GM19240 (cell line): ENCODE data around the gene ZFP36L2.

ENCODE experiments used
- DNase-seq: peaks from one replicate; pipeline ENCODE4 v3.0.0; 2011; ENCODE audit warnings: low spot score; ENCODE audit not compliant: insufficient read length

The ZFP36L2 gene

GRCh38 chr2:43250015-43250414 is 23.6 kb upstream of the ZFP36L2 start:
- no peak for DNase-seq

DNA sequence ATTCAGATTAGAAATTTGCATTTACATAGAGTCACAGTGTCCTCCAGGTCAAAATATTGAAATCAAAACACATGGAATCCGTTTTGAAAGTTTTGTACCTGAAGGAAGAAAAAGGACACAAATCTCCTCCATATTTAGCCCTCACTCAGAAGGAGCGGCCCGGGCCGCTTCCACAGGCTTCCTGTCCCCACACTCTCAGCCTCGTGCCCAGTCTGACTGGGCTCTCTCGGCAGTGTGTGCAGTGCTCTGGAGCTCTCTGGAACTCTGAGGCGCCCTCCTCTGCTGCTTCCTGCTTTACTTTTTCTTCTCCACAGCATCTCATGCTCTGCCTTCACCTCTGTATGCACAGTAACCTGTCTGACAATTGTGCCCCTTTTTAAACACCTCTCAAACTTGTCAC is 22.2 kb upstream of the ZFP36L2 start:
- no peak for DNase-seq

GRCh38 chr2:43246641-43247040 is 20.2 kb upstream of the ZFP36L2 start:
- no peak for DNase-seq

- DNase-seq: no peak
Observed at GRCh38 chr2:43241558-43241957, 15.2 kb upstream of the ZFP36L2 start.

DNA sequence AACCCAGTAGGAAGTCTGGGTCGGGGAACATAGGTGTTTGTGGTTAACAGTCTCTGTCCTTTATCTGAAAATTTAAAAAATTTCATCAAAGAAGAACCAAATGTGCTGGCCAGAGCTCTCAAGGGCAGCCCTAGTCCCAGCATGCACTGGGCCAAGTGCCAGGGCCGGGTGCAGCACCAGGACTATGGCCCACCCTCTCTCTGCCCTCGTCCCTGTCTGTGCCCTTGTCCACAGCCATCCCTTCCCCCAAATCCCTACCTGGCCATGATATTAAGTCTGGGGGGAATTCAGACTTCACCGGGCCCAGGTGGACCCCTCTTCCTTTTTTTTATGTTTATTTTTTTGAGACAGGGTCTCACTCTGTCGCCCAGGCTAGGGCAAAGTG is 14.4 kb upstream of the ZFP36L2 start:
- no peak for DNase-seq

DNA sequence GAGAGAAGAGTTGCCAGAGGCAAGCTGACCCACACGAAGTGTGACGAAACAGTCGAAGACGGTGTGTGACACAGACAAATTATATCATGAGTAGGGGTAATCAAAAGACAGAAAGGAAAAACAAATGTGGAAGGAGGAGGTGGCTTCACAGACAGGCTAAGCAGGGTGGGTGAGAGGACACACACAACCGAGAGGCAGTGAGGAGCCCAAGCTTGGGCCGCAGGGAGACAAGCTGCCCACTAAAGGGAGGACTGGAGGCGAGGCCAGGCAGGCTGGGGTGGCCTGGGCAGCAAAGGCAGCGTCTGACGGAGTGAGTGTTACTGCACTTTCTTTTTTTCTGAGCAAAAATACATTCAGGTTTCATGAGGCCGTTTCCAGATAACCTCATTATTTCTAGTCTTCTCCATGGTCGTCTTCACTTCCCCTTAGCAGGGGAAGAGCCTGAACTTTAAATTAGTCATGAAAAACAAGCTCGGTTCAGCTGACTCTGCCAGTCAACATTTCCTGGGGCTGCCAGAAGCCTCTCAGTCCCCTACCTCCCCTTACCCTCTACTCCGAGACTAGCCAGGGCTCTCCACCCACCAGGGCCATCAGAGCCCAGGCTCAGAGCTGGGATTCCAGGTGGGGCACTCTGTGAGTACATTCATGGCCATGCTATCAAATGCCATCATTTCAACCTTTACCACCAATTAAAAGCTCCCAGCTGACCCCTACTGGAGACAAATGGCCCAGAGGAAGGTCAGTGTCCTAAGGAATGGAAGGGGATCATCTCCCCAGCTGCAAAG is 13.8 kb upstream of the ZFP36L2 start:
- DNase-seq: no peak

GRCh38 chr2:43238813-43239212 is 12.4 kb upstream of the ZFP36L2 start:
- no peak for DNase-seq

- no peak for DNase-seq
Observed at GRCh38 chr2:43238176-43238575, 11.8 kb upstream of the ZFP36L2 start.

DNA sequence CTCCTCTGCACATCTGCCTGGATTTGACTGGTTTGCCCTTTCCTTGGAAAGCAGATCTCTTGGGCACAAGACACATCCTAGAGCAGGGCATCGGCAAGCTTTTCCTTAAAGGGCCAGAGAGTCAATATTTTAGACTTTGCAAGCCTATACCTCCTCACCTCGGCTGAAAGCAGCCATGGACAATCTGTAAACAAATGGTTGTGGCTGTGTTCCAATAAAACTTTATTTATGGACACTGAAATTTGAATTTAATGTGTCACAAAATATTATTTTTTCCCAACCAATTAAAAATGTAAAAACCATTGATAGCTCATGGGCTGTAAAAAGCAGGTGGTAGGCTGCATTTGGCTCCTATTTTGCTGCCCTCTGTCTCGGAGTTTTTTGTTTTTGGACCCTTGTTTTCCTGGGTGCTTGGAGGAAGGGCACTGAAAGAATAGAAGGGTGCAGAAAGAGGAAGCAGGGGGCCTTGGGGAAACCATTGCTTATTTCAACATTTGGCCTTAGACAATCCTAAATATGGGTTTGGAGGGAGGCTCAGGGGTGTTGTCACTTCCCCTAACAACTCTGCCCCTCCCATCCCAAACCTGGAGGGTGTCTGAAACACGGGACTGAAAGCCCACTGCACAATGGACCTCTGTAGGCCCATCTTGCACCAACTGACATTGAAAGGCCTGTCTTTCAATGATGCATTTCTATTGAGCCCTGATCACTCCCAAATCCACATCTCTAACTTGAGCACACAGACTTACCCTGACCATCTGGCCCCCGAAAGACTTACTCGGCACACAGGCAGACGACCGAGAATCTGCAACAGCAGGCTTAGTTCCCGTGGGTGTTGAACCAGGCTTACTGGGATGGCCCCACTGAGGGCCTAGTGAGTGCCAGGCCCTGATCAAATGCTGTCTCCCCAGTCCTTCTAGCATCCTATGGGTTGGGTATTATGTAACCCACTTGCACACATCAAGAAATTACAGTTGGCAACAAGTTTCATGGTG is 7.1 kb upstream of the ZFP36L2 start:
- no peak for DNase-seq

GRCh38 chr2:43230951-43231827 is 4.8 kb upstream of the ZFP36L2 start:
- DNase-seq: no peak

DNA sequence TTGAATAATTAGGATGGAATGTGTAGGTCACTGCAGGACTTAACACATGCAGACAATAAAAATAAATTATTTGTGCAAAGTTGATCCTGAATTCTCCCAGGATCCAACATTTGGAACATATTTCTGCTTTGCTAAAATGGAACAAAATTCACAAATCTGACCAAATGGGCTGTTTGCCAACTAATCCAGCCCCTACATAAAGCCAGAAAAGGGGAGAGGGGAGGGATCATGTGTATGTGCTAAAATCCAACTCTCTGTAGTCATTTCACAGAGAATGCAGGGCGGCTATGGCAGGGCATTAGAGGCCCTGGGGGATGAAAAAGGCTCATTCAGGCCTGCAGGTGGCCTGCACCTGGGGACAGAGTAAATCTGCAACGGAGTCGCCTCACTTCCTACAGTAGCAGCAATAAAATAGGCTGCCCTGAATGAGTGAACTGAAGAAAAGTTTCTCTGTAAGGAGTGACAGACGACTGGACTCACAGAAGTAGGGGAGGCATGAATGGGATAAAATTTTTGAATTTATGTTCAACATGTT is 4.0 kb upstream of the ZFP36L2 start:
- no peak for DNase-seq

- DNase-seq: no peak
Observed at GRCh38 chr2:43228756-43229659, 2.6 kb upstream of the ZFP36L2 start.

DNA sequence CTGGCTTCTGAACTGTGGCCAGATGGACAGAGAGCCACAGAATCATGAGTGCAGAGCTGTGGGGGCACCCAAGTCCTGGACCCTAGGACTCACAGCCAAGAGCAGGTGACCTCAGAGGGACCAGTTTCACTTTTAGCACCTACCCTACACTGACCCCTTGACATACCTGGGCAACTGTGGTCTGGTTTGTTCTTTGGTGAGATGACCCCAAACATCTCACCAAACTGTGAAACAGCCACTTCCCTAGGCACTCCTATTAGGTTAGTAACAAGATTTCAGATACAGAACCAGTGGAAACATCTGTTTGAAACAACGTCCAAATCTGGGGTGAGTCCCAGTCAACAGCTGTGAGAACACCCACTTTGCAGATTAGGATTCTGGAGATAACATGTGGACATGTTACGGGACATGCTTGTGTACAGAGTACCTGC is 1.9 kb upstream of the ZFP36L2 start:
- no peak for DNase-seq

DNA sequence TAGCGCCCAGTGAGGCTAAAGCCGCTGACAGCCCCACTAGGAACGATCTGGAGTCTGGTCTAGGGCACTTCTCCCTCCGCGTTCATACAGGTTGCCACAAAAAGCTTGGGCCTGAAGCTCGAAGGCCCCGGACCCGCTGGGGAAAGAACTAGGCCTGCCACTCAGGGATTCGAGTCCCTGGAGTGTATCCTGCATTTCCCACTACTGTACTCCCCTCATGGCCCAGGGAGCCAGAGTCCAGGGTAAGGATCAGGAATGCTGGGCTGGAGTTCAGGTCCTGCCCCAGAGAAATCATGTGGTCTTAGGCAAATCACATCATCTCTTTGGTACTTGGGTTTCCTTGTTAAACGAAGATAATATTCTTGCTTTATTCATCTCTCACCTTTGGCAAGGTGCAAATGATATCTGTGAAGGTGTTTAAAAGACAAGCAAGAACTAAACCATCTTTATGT is 1.4 kb upstream of the ZFP36L2 start:
- no peak for DNase-seq

- no peak for DNase-seq
Observed at GRCh38 chr2:43226955-43227829, 786 bp upstream of the ZFP36L2 start.

GRCh38 chr2:43225788-43226557 is 433 bp downstream of the ZFP36L2 start:
- DNase-seq: no peak

DNA sequence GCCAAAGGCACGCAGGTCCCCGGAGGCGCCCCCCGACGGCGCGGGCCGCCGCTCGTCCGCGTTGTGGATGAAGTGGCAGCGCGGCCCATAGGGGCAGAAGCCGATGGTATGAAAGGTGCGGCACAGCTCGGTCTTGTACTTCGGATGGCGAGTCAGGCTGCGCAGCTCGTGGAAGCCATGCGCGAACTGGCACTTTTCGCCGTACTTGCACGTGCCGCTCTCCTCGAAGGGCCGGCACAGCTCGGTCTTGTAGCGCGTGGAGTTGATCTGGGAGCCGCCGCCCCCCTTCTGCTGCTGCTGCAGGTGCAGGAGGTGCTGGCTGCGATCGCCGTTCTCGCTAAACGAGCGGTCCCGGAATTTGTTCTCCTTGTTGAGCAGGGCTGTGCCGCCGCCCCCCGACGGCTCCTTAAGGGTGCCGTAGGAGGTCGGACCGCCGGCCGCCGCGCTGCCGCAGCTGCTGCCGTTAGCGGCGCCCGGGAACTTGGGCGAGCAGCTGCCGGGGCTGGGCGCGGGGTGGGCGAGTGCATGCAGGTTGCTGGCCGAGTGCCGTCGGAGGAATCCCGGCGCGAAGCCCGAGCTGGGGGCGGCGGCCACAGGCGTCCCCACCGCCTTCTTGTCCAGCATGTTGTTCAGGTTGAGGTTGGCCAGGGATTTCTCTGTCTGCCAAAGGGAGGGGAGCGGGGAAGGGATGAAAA is 1.2 kb downstream of the ZFP36L2 start:
- no peak for DNase-seq
